ENCODE results near the gene ELF5. TPM values are rescaled to one million over a fixed set of nuclear protein-coding genes. Genes with fewer than 3 reads are reported as not detected.

The ELF5 gene
- total RNA-seq, 1 donor from 2014 or later: not detected

GRCh38 chr11:34524696-34525095 is 11.1 kb upstream of the ELF5 start:
- Mint-ChIP-seq H3K27me3 (peaks cover 5% of the 10 kb centered on the region), H3K9me3 (no peaks in the 10 kb centered on the region), H3K27ac (no peak overlapping the region), H3K36me3 (ENCODE audit: low read depth) (no peaks in the 10 kb centered on the region), H3K4me1 (no peaks in the 10 kb centered on the region), H3K4me3 (no peak overlapping the region)
- no peak for TF ChIP-seq CTCF (IDR thresholded peaks at IDR 0.05)
- POLR2A ChIA-PET: no interaction called here
- ATAC-seq (ENCODE audit: low read depth) (no peak), DNase-seq (no peak)
- CTCF ChIA-PET: interaction anchor here (0.8 to 1.1 kb wide), 2 partner anchors 12 to 367 kb away, joined by 3 read pairs; no protein-coding TSS in a partner anchor
- intact Hi-C loops (cut with micrococcal nuclease): no loop called here

- H3K36me3 Mint-ChIP-seq (ENCODE audit: low read depth): no peaks in the 10 kb centered on the region
- H3K4me1 Mint-ChIP-seq: no peaks in the 10 kb centered on the region
- H3K27ac Mint-ChIP-seq: no peak overlapping the region
- DNase-seq: no peak
- TF ChIP-seq CTCF (IDR thresholded peaks at IDR 0.05): no peak
- H3K4me3 Mint-ChIP-seq: no peak overlapping the region
- H3K27me3 Mint-ChIP-seq: peaks cover 2% of the 10 kb centered on the region
- no peaks in the 10 kb centered on the region for H3K9me3 Mint-ChIP-seq
- ChIA-PET POLR2A (no interaction called here), CTCF (interaction anchor here (1.5 kb wide), 1 partner anchor 10 kb away, joined by 5 read pairs; the partner anchor contains the start of gene ELF5)
- no peak for ATAC-seq (ENCODE audit: low read depth)
- intact Hi-C loops (cut with micrococcal nuclease): no loop called here
Observed at GRCh38 chr11:34523053-34523452, 9.5 kb upstream of the ELF5 start.

- Mint-ChIP-seq H3K27me3 (peaks cover 2% of the 10 kb centered on the region), H3K36me3 (ENCODE audit: low read depth) (no peaks in the 10 kb centered on the region), H3K27ac (no peak overlapping the region), H3K4me3 (no peak overlapping the region), H3K9me3 (no peaks in the 10 kb centered on the region), H3K4me1 (no peaks in the 10 kb centered on the region)
- TF ChIP-seq CTCF (IDR thresholded peaks at IDR 0.05): no peak
- CTCF ChIA-PET: no interaction called here
- POLR2A ChIA-PET: no interaction called here
- intact Hi-C loops (cut with micrococcal nuclease): no loop called here
- no peak for DNase-seq
- ATAC-seq (ENCODE audit: low read depth): no peak
Observed at GRCh38 chr11:34522188-34522587, 8.6 kb upstream of the ELF5 start.

GRCh38 chr11:34521265-34521664 is 7.7 kb upstream of the ELF5 start:
- intact Hi-C loops (cut with micrococcal nuclease): no loop called here
- Mint-ChIP-seq H3K27ac (no peak overlapping the region), H3K27me3 (peaks cover 2% of the 10 kb centered on the region), H3K4me3 (no peak overlapping the region), H3K9me3 (no peaks in the 10 kb centered on the region), H3K36me3 (ENCODE audit: low read depth) (no peaks in the 10 kb centered on the region), H3K4me1 (no peaks in the 10 kb centered on the region)
- ATAC-seq (ENCODE audit: low read depth): no peak
- TF ChIP-seq CTCF (IDR thresholded peaks at IDR 0.05): no peak
- CTCF ChIA-PET: no interaction called here
- POLR2A ChIA-PET: no interaction called here
- no peak for DNase-seq

GRCh38 chr11:34519595-34520235 is 6.1 kb upstream of the ELF5 start:
- ChIA-PET POLR2A (no interaction called here), CTCF (no interaction called here)
- intact Hi-C loops (cut with micrococcal nuclease): no loop called here

More at GRCh38 chr11:34519595-34520235, 6.1 kb upstream of the ELF5 start:
- no peak for DNase-seq
- no peak overlapping the region for H3K27ac Mint-ChIP-seq
- H3K9me3 Mint-ChIP-seq: no peaks in the 10 kb centered on the region
- ATAC-seq (ENCODE audit: low read depth): no peak
- no peaks in the 10 kb centered on the region for H3K4me1 Mint-ChIP-seq
- no peak overlapping the region for H3K4me3 Mint-ChIP-seq
- no peak for TF ChIP-seq CTCF (IDR thresholded peaks at IDR 0.05)
- no peaks in the 10 kb centered on the region for H3K36me3 Mint-ChIP-seq (ENCODE audit: low read depth)
- H3K27me3 Mint-ChIP-seq: peaks cover 2% of the 10 kb centered on the region

All from activated B cell treated with CpG ODN at 0.5 μM for 24 hours (primary cell).